DOHH2 (cell line): ENCODE results near the gene ADAMTS1.

ENCODE experiments used
- H3F3A ChIP-seq: fragments of 200-600 bp; sonication (generic), shearing (Covaris generic); 2 replicates; pipeline ENCODE4 v1.6.0; 2016; ENCODE audit warnings: antibody characterized with exemption, mild to moderate bottlenecking; ENCODE audit not compliant: control insufficient read depth, insufficient read depth
- H3K27ac ChIP-seq: fragments of 200-600 bp; sonication (generic); 2 replicates; pipeline ENCODE4 v1.5.1; 2014; ENCODE audit warnings: low read depth, mild to moderate bottlenecking, low read length, moderate library complexity
- H3K27me3 ChIP-seq: fragments of 200-600 bp; sonication (generic); 2 replicates; pipeline ENCODE4 v1.6.1; 2014; ENCODE audit warnings: mild to moderate bottlenecking, low read length, mixed read lengths; ENCODE audit not compliant: control insufficient read depth
- H3K36me3 ChIP-seq: fragments of 200-600 bp; sonication (generic); 2 replicates; pipeline ENCODE4 v1.6.1; 2014; ENCODE audit warnings: mild to moderate bottlenecking, low read length, moderate library complexity, mixed read lengths; ENCODE audit not compliant: control insufficient read depth
- H3K4me1 ChIP-seq: fragments of 200-600 bp; sonication (generic); 2 replicates; pipeline ENCODE4 v1.6.1; 2014; ENCODE audit warnings: mild to moderate bottlenecking, low read length, mixed read lengths; ENCODE audit not compliant: control insufficient read depth
- H3K4me2 ChIP-seq: fragments of 200-600 bp; sonication (generic); 2 replicates; pipeline ENCODE4 v1.6.0; 2014; ENCODE audit warnings: mild to moderate bottlenecking, low read length, moderate library complexity
- H3K4me3 ChIP-seq: fragments of 200-600 bp; sonication (generic); 2 replicates; pipeline ENCODE4 v1.5.1; 2014; ENCODE audit warnings: mild to moderate bottlenecking, low read length, mixed read lengths
- H3K79me2 ChIP-seq: fragments of 200-600 bp; sonication (generic); 2 replicates; pipeline ENCODE4 v1.6.1; 2014; ENCODE audit warnings: mild to moderate bottlenecking, low read length, mixed read lengths; ENCODE audit not compliant: control insufficient read depth
- H3K9me2 ChIP-seq: fragments of 200-600 bp; sonication (generic); replicated peaks from 2 replicates; pipeline ENCODE4 v1.6.1; 2014; ENCODE audit warnings: mild to moderate bottlenecking, low read length, mixed read lengths; ENCODE audit not compliant: control insufficient read depth
- H3K9me3 ChIP-seq: fragments of 200-600 bp; sonication (generic); 2 replicates; pipeline ENCODE4 v1.6.1; 2014; ENCODE audit warnings: antibody characterized with exemption, low read length, mixed read lengths; ENCODE audit not compliant: control insufficient read depth, insufficient read depth
- H4K20me1 ChIP-seq: fragments of 200-600 bp; sonication (generic); 2 replicates; pipeline ENCODE4 v1.6.0; 2014; ENCODE audit warnings: low read depth, mild to moderate bottlenecking, antibody characterized with exemption, low read length, moderate library complexity; ENCODE audit not compliant: control insufficient read depth, insufficient read depth
- EZH2phosphoT487 ChIP-seq: fragments of 200-600 bp; sonication (generic); IDR thresholded peaks from 2 replicates; pipeline ENCODE4 v1.6.1; 2017; ENCODE audit warnings: borderline replicate concordance, mild to moderate bottlenecking, antibody characterized with exemption, low read length, moderate library complexity, mixed read lengths
- TF ChIP-seq, protein P1 (sequence below): fragments of 200-600 bp; sonication (generic); IDR thresholded peaks from one replicate; pipeline ENCODE4 v1.5.1; 2014; ENCODE audit warnings: antibody characterized with exemption, mild to moderate bottlenecking, low read depth, low read length; ENCODE audit not compliant: poor library complexity, severe bottlenecking

Gene ADAMTS1

DNA sequence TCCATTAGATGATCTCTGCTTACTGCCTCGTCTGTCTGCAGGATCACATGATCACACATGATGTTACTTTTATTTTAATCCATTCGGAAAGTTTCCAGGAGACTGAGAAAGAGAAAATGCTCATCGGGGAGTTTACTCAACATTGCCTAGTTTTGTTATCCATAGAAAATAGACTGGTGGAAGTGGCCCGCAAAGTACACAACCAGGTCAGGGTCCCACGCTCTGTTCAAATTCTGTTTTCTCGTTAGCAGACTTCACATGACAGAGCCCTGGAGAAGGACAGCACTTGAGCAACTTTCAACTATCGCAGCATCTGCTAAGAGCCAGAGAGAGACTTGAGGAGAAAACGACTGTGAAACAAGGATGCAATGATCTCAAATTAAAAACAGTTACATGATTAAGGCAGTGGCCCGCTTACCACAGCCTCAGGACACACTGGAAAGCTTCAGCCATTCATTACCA lies 44.2 kb downstream of the ADAMTS1 start:
- Histone ChIP-seq H3K4me2 (no peak overlapping the region), H3K4me1 (no peaks in the 10 kb centered on the region)
- TF ChIP-seq, protein P1, sequence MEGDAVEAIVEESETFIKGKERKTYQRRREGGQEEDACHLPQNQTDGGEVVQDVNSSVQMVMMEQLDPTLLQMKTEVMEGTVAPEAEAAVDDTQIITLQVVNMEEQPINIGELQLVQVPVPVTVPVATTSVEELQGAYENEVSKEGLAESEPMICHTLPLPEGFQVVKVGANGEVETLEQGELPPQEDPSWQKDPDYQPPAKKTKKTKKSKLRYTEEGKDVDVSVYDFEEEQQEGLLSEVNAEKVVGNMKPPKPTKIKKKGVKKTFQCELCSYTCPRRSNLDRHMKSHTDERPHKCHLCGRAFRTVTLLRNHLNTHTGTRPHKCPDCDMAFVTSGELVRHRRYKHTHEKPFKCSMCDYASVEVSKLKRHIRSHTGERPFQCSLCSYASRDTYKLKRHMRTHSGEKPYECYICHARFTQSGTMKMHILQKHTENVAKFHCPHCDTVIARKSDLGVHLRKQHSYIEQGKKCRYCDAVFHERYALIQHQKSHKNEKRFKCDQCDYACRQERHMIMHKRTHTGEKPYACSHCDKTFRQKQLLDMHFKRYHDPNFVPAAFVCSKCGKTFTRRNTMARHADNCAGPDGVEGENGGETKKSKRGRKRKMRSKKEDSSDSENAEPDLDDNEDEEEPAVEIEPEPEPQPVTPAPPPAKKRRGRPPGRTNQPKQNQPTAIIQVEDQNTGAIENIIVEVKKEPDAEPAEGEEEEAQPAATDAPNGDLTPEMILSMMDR = no peak
- no peak for TF ChIP-seq EZH2phosphoT487

DNA sequence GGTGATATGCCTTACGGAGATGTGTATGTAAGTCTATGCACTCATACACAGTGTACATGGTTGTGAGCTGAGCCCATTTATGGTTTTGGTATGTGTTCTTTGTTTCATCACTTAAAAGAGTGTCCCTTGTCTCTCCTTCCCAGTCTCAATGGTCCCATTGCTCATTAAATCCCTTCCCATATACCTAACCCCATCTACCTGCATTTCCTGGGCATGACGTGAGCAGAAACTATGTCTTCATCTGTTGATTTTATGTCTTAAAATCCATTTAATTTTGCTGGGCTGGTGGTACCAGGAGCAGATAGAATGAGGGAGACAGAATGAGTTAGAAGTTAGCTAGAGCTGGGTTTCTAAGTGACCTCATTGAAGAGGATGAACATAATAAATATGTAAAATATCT lies 44.8 kb downstream of the ADAMTS1 start:
- H3K9me3 ChIP-seq = no peaks in the 10 kb centered on the region; the same call in 1 of the 2 replicates
- no peaks in the 10 kb centered on the region for H4K20me1 ChIP-seq
- no peaks in the 10 kb centered on the region for H3K4me1 ChIP-seq
- H3K4me3 ChIP-seq = no peak overlapping the region
- no peak overlapping the region for H3K27ac ChIP-seq
- no peaks in the 10 kb centered on the region for H3K79me2 ChIP-seq
- no peak for TF ChIP-seq EZH2phosphoT487
- TF ChIP-seq, protein P1 = no peak
- H3K36me3 ChIP-seq = no peaks in the 10 kb centered on the region
- H3K4me2 ChIP-seq = no peak overlapping the region
- H3F3A ChIP-seq = no peaks in the 10 kb centered on the region
- H3K9me2 ChIP-seq = no peaks in the 10 kb centered on the region
- H3K27me3 ChIP-seq = no peaks in the 10 kb centered on the region

More for the DNA sequence above, 44.2 kb downstream of the ADAMTS1 start:
- no peaks in the 10 kb centered on the region for H3K9me2 ChIP-seq
- H3K9me3 ChIP-seq = no peaks in the 10 kb centered on the region; the same call in 1 of the 2 replicates
- no peaks in the 10 kb centered on the region for H3K27me3 ChIP-seq
- no peaks in the 10 kb centered on the region for H3K79me2 ChIP-seq
- H4K20me1 ChIP-seq = no peaks in the 10 kb centered on the region
- H3K36me3 ChIP-seq = no peaks in the 10 kb centered on the region
- H3K4me3 ChIP-seq = no peak overlapping the region
- H3K27ac ChIP-seq = no peak overlapping the region
- no peaks in the 10 kb centered on the region for H3F3A ChIP-seq

DNA sequence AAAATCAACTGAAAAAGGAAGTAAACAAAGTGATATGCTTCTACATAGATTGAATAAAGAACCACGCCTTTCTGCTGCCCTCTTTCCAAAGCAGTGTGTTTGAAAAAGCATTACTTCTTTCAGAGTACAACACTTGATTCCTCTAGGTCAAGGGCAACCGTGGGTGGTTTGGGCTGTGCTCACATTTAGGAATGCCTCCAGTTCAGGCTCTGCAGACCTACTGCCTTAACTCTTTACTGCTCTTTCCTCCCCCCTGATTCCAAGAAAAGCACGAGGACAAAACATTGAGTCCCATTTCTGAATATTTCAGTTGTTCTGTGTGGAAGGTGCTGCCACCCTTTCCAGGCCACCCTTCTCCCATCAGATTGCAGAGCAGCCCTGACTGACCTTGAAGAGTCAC lies 45.2 kb downstream of the ADAMTS1 start:
- no peaks in the 10 kb centered on the region for H3K27me3 ChIP-seq
- no peaks in the 10 kb centered on the region for H4K20me1 ChIP-seq
- TF ChIP-seq EZH2phosphoT487 = no peak
- TF ChIP-seq, protein P1 = no peak
- no peaks in the 10 kb centered on the region for H3F3A ChIP-seq
- no peaks in the 10 kb centered on the region; the same call in 1 of the 2 replicates for H3K9me3 ChIP-seq
- H3K27ac ChIP-seq = no peak overlapping the region
- H3K4me1 ChIP-seq = no peaks in the 10 kb centered on the region
- H3K9me2 ChIP-seq = no peaks in the 10 kb centered on the region
- no peaks in the 10 kb centered on the region for H3K79me2 ChIP-seq
- no peak overlapping the region for H3K4me3 ChIP-seq
- H3K36me3 ChIP-seq = no peaks in the 10 kb centered on the region
- no peak overlapping the region for H3K4me2 ChIP-seq
